Measurements from ENCODE around the gene CHTOP. TPM values are rescaled to one million over a fixed set of nuclear protein-coding genes. Genes with fewer than 3 reads are reported as not detected.

Gene CHTOP
- total and polyA plus RNA-seq, 2 of the 8 experiments (the other 6 are each of a cell fraction or from before 2014, with no cell fraction given): 84.6 to 104 TPM

DNA sequence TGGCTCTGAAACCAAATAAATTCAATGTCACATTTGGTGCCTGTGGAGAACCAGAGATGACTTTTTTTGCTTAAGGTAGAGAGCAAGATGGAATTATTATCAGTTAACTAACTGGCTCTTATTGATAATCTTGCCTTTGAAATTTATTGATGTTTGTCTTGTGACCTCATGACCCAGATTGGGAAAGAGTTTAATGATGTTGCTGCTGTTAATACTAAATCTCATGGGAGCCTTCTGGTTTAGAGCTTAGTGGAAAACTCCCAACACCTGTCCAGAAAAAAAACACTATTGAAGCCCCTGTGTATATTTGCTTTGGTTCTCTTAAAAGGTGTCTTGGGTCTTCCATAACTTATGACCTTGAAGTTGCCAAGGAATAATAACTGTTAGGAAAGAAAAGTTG, 9.9 kb downstream of the CHTOP start:
- Histone ChIP-seq H2BK20ac (ENCODE audit: low read length) (no peak overlapping the region), H4K8ac (ENCODE audit: extremely low read depth, insufficient read depth, low read length) (no peak overlapping the region), H4K91ac (replicated peaks; ENCODE audit: insufficient read length, low read length) (no peak overlapping the region), H3K9ac (replicated peaks in 1 of 4; ENCODE audit: extremely low read depth in 1 of 4, low read depth in 3 of 4, low read length in 3 of 4) (no peak overlapping the region), H2BK12ac (ENCODE audit: low read depth, low read length) (no peak overlapping the region), H3K79me1 (ENCODE audit: low read depth, low read length) (no peaks in the 10 kb centered on the region), H3K14ac (ENCODE audit: insufficient read length) (no peak overlapping the region), H3K36me3 (ENCODE audit: control insufficient read depth in 2 of 4, insufficient read depth in 4 of 4, low read length in 3 of 4) (peaks cover 43 to 73% (median 66%) of the 10 kb centered on the region in 4 experiments), H2AFZ (ENCODE audit: low read length) (no peak overlapping the region), H3K27me3 (replicated peaks in 1 of 4; ENCODE audit: control insufficient read depth in 3 of 4, extremely low read depth in 1 of 4, insufficient read depth in 3 of 4, low read length in 3 of 4) (no peaks in the 10 kb centered on the region), H3K79me2 (ENCODE audit: control insufficient read depth in 1 of 2, insufficient read depth in 2 of 2, low read length in 2 of 2) (peaks cover 0 to 7% of the 10 kb centered on the region in 2 experiments; a peak in 1 of 4 replicates), H2AK5ac (ENCODE audit: low read depth, low read length) (no peak overlapping the region), H3K4me3 (ENCODE audit: extremely low read depth in 1 of 4, insufficient read depth in 2 of 4, low read depth in 3 of 4, low read length in 4 of 4) (no peak overlapping the region), H4K5ac (ENCODE audit: insufficient read length, low read depth, low read length) (no peak overlapping the region), H2BK15ac (ENCODE audit: low read length) (no peak overlapping the region), H3K9me3 (ENCODE audit: insufficient read depth in 2 of 2, low read depth in 1 of 2, low read length in 1 of 2) (no peaks in the 10 kb centered on the region), H2BK5ac (ENCODE audit: low read depth, low read length) (no peak overlapping the region), H3K23me2 (ENCODE audit: low read depth, low read length) (no peaks in the 10 kb centered on the region), H3K56ac (replicated peaks; ENCODE audit: insufficient read length, low read depth, low read length) (no peak overlapping the region), H4K20me1 (replicated peaks in 1 of 2; ENCODE audit: control insufficient read depth in 1 of 2, insufficient read depth in 2 of 2, low read length in 2 of 2) (peaks cover 6 to 7% of the 10 kb centered on the region in 2 experiments), H2BK120ac (replicated peaks; ENCODE audit: low read depth, low read length) (no peak overlapping the region), H3K23ac (ENCODE audit: insufficient read length) (no peak overlapping the region), H3K4me1 (replicated peaks in 1 of 4; ENCODE audit: control insufficient read depth in 3 of 4, insufficient read depth in 4 of 4, low read length in 3 of 4) (peaks cover 0 to 3% (median 0%) of the 10 kb centered on the region in 4 experiments; a peak in 1 of 7 replicates), H3K18ac (ENCODE audit: extremely low read depth, low read length) (no peak overlapping the region), H3K4ac (replicated peaks; ENCODE audit: insufficient read length, low read depth, low read length) (no peak overlapping the region), H3K27ac (ENCODE audit: low read depth, low read length) (no peak overlapping the region), H3K4me2 (ENCODE audit: insufficient read depth in 1 of 2, low read depth in 2 of 2, low read length in 2 of 2) (no peak overlapping the region)
- ChIA-PET CTCF (ENCODE audit: partially characterized antibody) (interaction anchor here (0.6 to 1.7 kb wide), 8 partner anchors 9 to 506 kb away, joined by 3 to 4 read pairs (median 3); partner anchors contain the start of gene S100A1), POLR2A (ENCODE audit: partially characterized antibody) (interaction anchor here (1.0 to 16.2 kb wide), 6 partner anchors 8 to 45 kb away, joined by 3 to 343 read pairs (median 31); partner anchors contain the start of genes CHTOP, ILF2, S100A1 and S100A13)
- DNase-seq (ENCODE audit: low read depth in 1 of 2, low spot score in 2 of 2) (no peak), FAIRE-seq (no peak)
- TF ChIP-seq, protein P1, sequence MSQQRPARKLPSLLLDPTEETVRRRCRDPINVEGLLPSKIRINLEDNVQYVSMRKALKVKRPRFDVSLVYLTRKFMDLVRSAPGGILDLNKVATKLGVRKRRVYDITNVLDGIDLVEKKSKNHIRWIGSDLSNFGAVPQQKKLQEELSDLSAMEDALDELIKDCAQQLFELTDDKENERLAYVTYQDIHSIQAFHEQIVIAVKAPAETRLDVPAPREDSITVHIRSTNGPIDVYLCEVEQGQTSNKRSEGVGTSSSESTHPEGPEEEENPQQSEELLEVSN (IDR thresholded peaks at IDR 0.05): no peak
- TF ChIP-seq HDAC6 (IDR thresholded peaks at IDR 0.05; ENCODE audit: low read depth, low read length) (no peak), MAX (IDR thresholded peaks at IDR 0.05) (no peak), HDAC2 (IDR thresholded peaks at IDR 0.05; ENCODE audit: borderline replicate concordance in 1 of 2, low read depth in 2 of 2, low read length in 2 of 2) (no peak), KDM1A (IDR thresholded peaks at IDR 0.05; ENCODE audit: borderline replicate concordance, low read length) (no peak), CHD1 (IDR thresholded peaks at IDR 0.05; ENCODE audit: low read depth, low read length) (no peak), CEBPB (IDR thresholded peaks at IDR 0.05; ENCODE audit: low read depth, low read length) (no peak), BCL11A (IDR thresholded peaks at IDR 0.05; ENCODE audit: low read depth in 2 of 2, low read length in 2 of 2) (no peak), NANOG (IDR thresholded peaks at IDR 0.05; ENCODE audit: insufficient read depth, low read depth, low read length, poor library complexity, severe bottlenecking) (no peak), CTBP2 (IDR thresholded peaks at IDR 0.05; ENCODE audit: borderline replicate concordance, insufficient read depth, insufficient read length, low read length) (no peak)
